Measurements from ENCODE around the gene EPHA8.

The EPHA8 gene

GRCh38 chr1:22524481-22524880 lies 38.8 kb upstream of the EPHA8 start:
- no peak for TF ChIP-seq CTCF (IDR thresholded peaks at IDR 0.05)

GRCh38 chr1:22525211-22525610 lies 38.1 kb upstream of the EPHA8 start:
- no peak for TF ChIP-seq CTCF (IDR thresholded peaks at IDR 0.05)

- no peak for TF ChIP-seq CTCF (IDR thresholded peaks at IDR 0.05)
These were observed 37.6 kb upstream of the EPHA8 start for GRCh38 chr1:22525646-22526045.

DNA sequence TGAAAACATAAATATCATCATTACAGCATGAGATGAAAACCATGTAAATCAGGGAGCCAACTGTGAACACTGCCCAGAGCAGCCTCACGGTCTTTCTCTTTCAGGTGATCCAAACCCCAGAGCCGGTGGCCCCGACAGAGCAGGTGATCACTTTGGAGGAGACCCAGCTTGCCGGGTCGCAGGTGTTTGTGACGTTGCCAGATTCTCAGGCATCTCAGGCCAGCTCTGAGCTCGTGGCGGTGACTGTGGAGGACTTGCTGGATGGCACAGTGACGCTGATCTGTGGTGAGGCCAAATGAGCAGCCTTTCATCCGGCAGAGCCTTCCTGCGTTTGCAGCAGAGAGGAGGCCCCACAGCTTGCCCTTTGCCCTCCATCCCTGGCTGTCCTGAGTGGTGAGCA lies 37.2 kb upstream of the EPHA8 start:
- no peak for TF ChIP-seq CTCF (IDR thresholded peaks at IDR 0.05)

DNA sequence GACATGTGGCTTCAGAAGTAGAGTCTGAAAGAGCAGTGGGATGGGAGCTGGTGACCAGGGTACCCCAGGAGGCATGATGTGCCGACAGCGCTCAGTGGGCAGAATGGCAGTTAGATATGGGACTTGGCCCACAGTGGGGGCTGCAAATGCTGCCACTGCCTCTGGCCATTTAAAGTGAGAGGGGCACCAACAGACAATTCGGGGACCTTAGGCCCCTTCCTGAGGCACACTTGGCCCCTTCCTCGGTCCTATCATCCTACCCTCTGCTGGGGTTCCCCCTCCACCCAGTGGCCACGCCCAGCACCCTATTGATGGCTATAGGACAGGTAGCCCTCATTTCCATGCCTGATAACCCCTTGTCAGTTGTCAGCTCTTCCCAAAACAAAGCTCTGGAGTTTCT lies 36.6 kb upstream of the EPHA8 start:
- no peak for TF ChIP-seq CTCF (IDR thresholded peaks at IDR 0.05)

DNA sequence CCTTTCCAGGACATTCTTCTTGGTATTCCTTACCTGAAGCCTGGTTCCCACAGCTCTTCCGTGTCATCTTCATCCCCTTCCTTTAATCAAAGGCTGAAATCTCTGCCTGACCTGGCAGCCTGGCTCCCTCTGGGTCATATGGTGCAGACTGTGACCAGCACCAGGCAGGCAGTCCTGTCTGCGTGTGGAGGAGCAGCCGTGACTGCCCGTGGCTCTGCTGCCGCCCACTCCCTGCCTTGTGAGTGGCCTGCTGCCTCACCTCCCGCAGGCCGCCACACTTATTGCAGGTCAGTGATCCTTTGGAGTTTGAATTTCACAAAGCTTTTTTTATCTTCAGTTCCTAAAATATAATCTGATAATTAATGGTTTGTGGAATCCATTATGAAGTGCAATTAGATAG lies 36.2 kb upstream of the EPHA8 start:
- no peak for TF ChIP-seq CTCF (IDR thresholded peaks at IDR 0.05)

DNA sequence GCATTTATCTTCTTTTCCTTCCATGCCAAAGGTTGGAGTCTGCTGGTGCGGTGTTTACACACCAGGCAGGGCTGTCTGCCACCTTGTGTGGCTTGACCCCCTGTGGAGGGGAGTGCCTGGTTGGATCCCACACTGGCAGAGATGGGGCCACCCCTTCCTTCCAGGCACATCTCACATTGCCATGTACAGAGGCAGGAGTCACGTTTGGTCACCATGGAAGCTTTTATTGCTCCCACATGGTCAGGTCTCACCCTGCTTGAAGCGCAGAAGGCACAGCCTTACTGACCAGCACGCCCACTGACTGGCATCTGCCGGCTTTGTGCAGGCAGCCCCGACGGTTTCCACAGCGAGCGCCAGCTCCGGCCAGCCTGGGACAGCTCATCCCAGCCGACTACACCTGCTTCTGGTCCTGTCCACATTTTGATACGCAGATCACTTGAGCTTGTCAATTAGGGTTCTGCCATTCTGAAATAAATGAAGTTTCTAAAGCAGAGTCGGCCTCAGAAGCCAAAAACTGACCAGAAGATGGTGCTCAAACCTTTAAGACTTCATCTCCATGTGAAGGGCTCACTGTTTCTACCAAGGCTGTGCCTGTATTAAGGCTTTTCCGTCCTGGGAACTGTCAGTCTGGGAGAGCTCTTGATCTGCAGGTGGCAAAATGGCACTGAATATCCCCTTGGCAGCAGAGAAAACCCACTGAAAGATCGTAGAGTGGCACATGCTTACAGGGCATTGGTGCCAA lies 35.6 kb upstream of the EPHA8 start:
- TF ChIP-seq CTCF (IDR thresholded peaks at IDR 0.05) = no peak

GRCh38 chr1:22528451-22528850 lies 34.8 kb upstream of the EPHA8 start:
- no peak for TF ChIP-seq CTCF (IDR thresholded peaks at IDR 0.05)

All from LNCAP (cell line).